GM12892 (cell line): Measurements from ENCODE around the gene ADCY1.

Experiments
- POLR2A ChIP-seq: IDR thresholded peaks from 2 replicates; pipeline ENCODE4 v1.6.1; 2011; ENCODE audit warnings: low read depth, low read length, control low read depth
- POLR2AphosphoS5 ChIP-seq: IDR thresholded peaks from 2 replicates; pipeline ENCODE4 v1.6.1; 2011; ENCODE audit warnings: low read depth, low read length, control low read depth
- TAF1 ChIP-seq: IDR thresholded peaks from 2 replicates; pipeline ENCODE4 v1.6.1; 2011; ENCODE audit warnings: low read depth, mild to moderate bottlenecking, control low read depth, low read length, borderline replicate concordance

- no peak for TF ChIP-seq TAF1
- TF ChIP-seq POLR2AphosphoS5 = no peak
- no peak for TF ChIP-seq POLR2A
These were observed 138.0 kb downstream of the ADCY1 start for GRCh38 chr7:45712057-45712689.
